ENCODE data around the gene OSTM1.

The OSTM1 gene

DNA sequence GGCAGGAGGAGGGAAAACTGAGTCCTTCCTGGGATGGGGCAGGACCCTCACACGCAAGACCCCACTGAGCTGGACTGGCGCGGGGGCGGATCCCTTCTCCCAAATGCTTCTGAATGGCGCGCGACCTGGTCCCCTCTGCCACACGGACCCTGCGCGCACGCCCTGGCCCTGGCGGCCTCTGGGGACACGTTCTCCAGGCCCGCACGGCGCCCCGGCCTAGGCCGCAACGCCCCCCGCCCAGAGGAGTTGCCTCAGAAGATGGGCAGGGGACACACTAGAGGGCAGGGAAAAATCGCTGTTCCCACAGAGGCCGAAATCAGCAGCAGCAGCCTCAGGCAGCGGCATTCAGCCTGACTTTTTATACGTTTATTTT is 45.2 kb upstream of the OSTM1 start:
- no peak for TF ChIP-seq CTCF (IDR thresholded peaks at IDR 0.05; ENCODE audit: low read depth, low read length)

DNA sequence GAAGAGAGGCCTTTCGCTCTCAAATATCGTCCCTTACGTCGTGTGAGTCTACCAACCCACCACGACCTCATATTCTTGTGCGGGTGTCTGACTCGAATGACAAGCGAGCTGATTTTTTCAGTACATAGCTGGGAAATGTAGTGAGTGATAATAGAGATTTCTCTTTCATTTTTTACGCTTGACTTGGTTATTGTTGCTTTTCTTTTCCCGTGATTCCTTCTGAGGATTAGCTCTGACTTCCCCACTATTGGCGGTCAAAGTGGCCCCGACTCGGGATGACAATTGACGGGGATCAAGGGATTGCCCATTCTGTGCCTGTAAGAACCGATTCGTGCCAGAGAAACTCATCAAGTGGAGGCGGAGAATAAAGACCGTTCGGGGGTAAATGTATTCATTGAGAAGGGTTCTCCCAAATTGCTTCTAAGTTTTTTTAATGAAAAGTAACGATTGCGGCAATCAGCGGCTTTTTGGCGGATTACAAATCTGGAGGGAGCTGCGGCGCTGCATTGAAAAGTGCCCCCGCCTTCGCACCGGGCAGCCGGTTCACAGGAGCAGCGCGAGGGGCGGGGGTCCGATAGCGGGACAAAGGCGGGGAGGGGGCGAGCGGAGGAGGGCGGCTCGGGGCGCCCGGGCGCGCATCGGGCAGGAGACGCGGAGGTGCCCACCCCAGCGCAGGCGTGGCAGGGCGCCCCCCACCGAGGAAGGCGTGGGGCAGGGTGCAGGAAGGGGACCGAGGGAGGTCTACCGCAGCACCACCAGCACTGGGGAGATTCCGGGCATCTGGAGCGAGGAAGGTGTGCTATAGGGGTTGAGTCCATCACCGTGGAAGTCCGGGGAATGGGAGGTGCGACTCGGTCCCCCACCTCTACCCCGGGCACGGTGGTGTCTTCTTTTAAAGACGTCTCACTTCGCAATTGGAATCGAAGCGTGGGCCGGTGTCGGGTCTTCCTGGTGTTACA is 44.5 kb upstream of the OSTM1 start:
- TF ChIP-seq CTCF (IDR thresholded peaks at IDR 0.05; ENCODE audit: low read depth, low read length) = no peak
- Histone ChIP-seq H3K27me3 (peaks cover 51% of the 10 kb centered on the region), H3K36me3 (no peaks in the 10 kb centered on the region), H3K4me1 (no peaks in the 10 kb centered on the region), H3K4me3 (ENCODE audit: low read depth, low read length) (peak overlapping the region; percentile 55), H3K9me3 (no peaks in the 10 kb centered on the region)
- no peak for DNase-seq

More for the DNA sequence above, 45.2 kb upstream of the OSTM1 start:
- Histone ChIP-seq H3K4me3 (ENCODE audit: low read depth, low read length) (no peak overlapping the region), H3K9me3 (no peaks in the 10 kb centered on the region), H3K36me3 (no peaks in the 10 kb centered on the region), H3K27me3 (peaks cover 51% of the 10 kb centered on the region), H3K4me1 (no peaks in the 10 kb centered on the region)
- no peak for DNase-seq

DNA sequence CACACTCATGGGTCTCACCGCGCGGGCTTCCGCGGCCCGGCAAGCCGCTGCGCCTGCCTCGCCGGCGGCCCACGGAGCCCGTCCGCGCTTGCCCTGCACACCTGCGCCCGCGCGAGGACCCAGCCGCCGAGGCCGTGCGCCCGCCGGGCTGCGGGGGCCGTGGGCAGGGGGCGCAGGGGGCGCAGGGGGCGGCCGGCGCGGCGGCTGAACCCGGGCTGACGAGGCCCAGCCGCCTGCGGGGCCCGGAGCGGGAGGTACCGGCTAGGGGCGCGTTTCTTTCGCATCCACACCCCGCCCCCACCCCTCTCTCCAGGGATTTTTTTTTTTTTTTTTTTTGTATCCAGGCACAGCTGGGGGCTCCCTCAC is 43.8 kb upstream of the OSTM1 start:
- H3K36me3 ChIP-seq = no peaks in the 10 kb centered on the region
- no peak for TF ChIP-seq CTCF (IDR thresholded peaks at IDR 0.05; ENCODE audit: low read depth, low read length)
- H3K4me3 ChIP-seq (ENCODE audit: low read depth, low read length) = peak overlapping the region; percentile 61
- H3K4me1 ChIP-seq = no peaks in the 10 kb centered on the region
- no peaks in the 10 kb centered on the region for H3K9me3 ChIP-seq
- peaks cover 51% of the 10 kb centered on the region for H3K27me3 ChIP-seq
- no peak for DNase-seq

- Histone ChIP-seq H3K4me1 (no peaks in the 10 kb centered on the region), H3K4me3 (ENCODE audit: low read depth, low read length) (peak overlapping the region; percentile 61), H3K9me3 (no peaks in the 10 kb centered on the region), H3K36me3 (no peaks in the 10 kb centered on the region), H3K27me3 (peaks cover 51% of the 10 kb centered on the region)
- no peak for TF ChIP-seq CTCF (IDR thresholded peaks at IDR 0.05; ENCODE audit: low read depth, low read length)
- no peak for DNase-seq
Measured at GRCh38 chr6:108117427-108118358, 43.2 kb upstream of the OSTM1 start.

GRCh38 chr6:108116546-108117426 is 42.2 kb upstream of the OSTM1 start:
- Histone ChIP-seq H3K4me3 (ENCODE audit: low read depth, low read length) (peak overlapping the region; percentile 61; the same call in 1 of the 2 replicates), H3K27me3 (peaks cover 51% of the 10 kb centered on the region), H3K4me1 (no peaks in the 10 kb centered on the region), H3K9me3 (no peaks in the 10 kb centered on the region), H3K36me3 (no peaks in the 10 kb centered on the region)
- no peak for TF ChIP-seq CTCF (IDR thresholded peaks at IDR 0.05; ENCODE audit: low read depth, low read length)
- no peak for DNase-seq

Data from BE2C (cell line).